Endothelial cell of umbilical vein (primary cell): ENCODE results near the gene LRRC4B.

Experiments
- CTCF ChIP-seq, 2 donors: IDR thresholded peaks; 1 replicate in 1 of 2; 2 replicates in 1 of 2; pipeline ENCODE4 v1.5.1; 2011; ENCODE audit warnings: low read length in 2 of 2, mild to moderate bottlenecking in 2 of 2, moderate library complexity in 2 of 2, control low read depth in 1 of 2, inconsistent platforms in 1 of 2, low read depth in 1 of 2; ENCODE audit not compliant: insufficient read depth in 1 of 2; ENCODE audit errors: extremely low read depth in 1 of 2
- EZH2 ChIP-seq: IDR thresholded peaks from 2 replicates; pipeline ENCODE4 v1.6.1; 2012; ENCODE audit warnings: borderline replicate concordance, low read depth, mild to moderate bottlenecking, moderate library complexity, low read length, inconsistent platforms; ENCODE audit not compliant: severe bottlenecking

- TF ChIP-seq EZH2 (no peak), CTCF (IDR thresholded peaks at IDR 0.05; ENCODE audit: extremely low read depth in 1 of 2, insufficient read depth in 1 of 2, low read depth in 1 of 2, low read length in 2 of 2) (no peak)
Observed at GRCh38 chr19:50557009-50557613, 11.1 kb downstream of the LRRC4B start.
